OCI-LY1 (cell line): Measurements from ENCODE around the gene CHAD.

Source experiments
- CTCF ChIP-seq: fragments of 200-600 bp; sonication (generic), shearing (Covaris generic); IDR thresholded peaks from 2 replicates; pipeline ENCODE4 v1.5.1; 2017; ENCODE audit warnings: mild to moderate bottlenecking, antibody characterized with exemption, low read length, moderate library complexity, mixed read lengths
- EZH2 ChIP-seq: fragments of 200-600 bp; sonication (generic), shearing (Covaris generic); IDR thresholded peaks from 2 replicates; pipeline ENCODE4 v1.8.0; 2017; ENCODE audit warnings: borderline replicate concordance, mixed run types, mild to moderate bottlenecking, antibody characterized with exemption, low read length, moderate library complexity, mixed read lengths

- TF ChIP-seq CTCF (no peak), EZH2 (no peak)
These were observed 37.6 kb upstream of the CHAD start for GRCh38 chr17:50506298-50506697.
